Spleen (tissue), 7 donors: ENCODE results near the gene CD164.

Experiments used
- POLR2A ChIP-seq, 3 donors: fragments of 450-650 bp; IDR thresholded peaks; one replicate each; pipeline ENCODE4 v1.5.1; 2017; ENCODE audit warnings: antibody characterized with exemption in 3 of 3, mild to moderate bottlenecking in 1 of 3
- POLR2AphosphoS5 ChIP-seq, 3 donors: sonication (generic); formaldehyde crosslinking; IDR thresholded peaks; one replicate each; pipeline ENCODE4 v1.5.1; 2017; ENCODE audit warnings: antibody characterized with exemption in 3 of 3
- TF ChIP-seq, protein P1 (sequence below), 11 experiments: fragments of 200-600 bp in 7 of 11; fragments of 450-650 bp in 4 of 11; sonication (generic) in 4 of 11; IDR thresholded peaks in 8 of 11; conservative IDR thresholded peaks in 3 of 11; 1 replicate in 7 of 11; 2 replicates in 4 of 11; pipeline versions ENCODE4 v1.4.0 to v1.8.0; 2016 to 2021; ENCODE audit warnings: antibody characterized with exemption in 11 of 11, inconsistent platforms in 4 of 11, mild to moderate bottlenecking in 1 of 11
- donor health status: DM: no; HTN: no; CAD: no; lungs with moderate emphysema.
- donor health status: DM: no; HTN: no; CAD: no.
- donor health status: DM: no; HTN: no; CAD: no.

DNA sequence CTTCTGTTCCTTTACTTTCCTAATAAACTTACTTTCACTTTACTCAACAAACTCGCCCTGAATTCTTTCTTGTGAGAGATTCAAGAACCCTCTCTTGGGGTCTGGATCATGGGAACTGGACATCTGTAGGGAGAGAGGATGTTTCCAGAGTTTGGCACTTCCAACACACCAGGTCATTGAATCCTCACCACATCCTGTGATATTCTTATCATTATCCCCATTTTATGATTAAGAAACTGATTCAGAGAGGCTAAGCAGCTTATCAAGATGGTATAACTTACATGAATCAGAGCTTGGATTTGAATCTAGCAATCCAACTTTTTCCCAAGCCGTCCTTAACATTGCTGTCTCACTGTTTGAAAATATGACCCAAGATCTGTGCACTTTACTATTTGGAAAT is 42.7 kb upstream of the CD164 start:
- TF ChIP-seq, protein P1, sequence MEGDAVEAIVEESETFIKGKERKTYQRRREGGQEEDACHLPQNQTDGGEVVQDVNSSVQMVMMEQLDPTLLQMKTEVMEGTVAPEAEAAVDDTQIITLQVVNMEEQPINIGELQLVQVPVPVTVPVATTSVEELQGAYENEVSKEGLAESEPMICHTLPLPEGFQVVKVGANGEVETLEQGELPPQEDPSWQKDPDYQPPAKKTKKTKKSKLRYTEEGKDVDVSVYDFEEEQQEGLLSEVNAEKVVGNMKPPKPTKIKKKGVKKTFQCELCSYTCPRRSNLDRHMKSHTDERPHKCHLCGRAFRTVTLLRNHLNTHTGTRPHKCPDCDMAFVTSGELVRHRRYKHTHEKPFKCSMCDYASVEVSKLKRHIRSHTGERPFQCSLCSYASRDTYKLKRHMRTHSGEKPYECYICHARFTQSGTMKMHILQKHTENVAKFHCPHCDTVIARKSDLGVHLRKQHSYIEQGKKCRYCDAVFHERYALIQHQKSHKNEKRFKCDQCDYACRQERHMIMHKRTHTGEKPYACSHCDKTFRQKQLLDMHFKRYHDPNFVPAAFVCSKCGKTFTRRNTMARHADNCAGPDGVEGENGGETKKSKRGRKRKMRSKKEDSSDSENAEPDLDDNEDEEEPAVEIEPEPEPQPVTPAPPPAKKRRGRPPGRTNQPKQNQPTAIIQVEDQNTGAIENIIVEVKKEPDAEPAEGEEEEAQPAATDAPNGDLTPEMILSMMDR (IDR thresholded peaks at IDR 0.05 in 8 of 11, conservative IDR thresholded peaks at IDR 0.05 in 3 of 11), result no peak
- TF ChIP-seq POLR2A (IDR thresholded peaks at IDR 0.05) (no peak), POLR2AphosphoS5 (IDR thresholded peaks at IDR 0.05) (no peak)
